GM12878 (cell line): ENCODE data around the gene ZNF407. TPM values are rescaled to one million over a fixed set of nuclear protein-coding genes. Genes with fewer than 3 reads are reported as not detected.

Experiments used
- ATAC-seq: fragments of 200-7000 bp; cut with Tn5 transposase; 3 replicates; pipeline ENCODE4 v1.9.1; 2020; ENCODE audit warnings: mild to moderate bottlenecking, moderate library complexity
- BruUV-seq: library from RNA; stranded (reverse); fragments of 400-500 nt; replicated peaks from 2 replicates; lab custom pipeline; 2021; lab: Mats Ljungman, UMichigan
- CTCF ChIA-PET: fragments of 300-600 bp; sonication (Branson Sonifier 250); formaldehyde crosslinking; extraction: SDS; loops from one replicate; lab custom pipeline; 2021; ENCODE audit warnings: inconsistent platforms; lab: Yijun Ruan, JAX
- POLR2A ChIA-PET: fragments of 350-600 bp; formaldehyde crosslinking; extraction: SDS; loops from one replicate; lab custom pipeline; 2021; ENCODE audit warnings: inconsistent platforms; lab: Charles Lee
- RAD21 ChIA-PET: fragments of 300-600 bp; sonication (Branson Sonifier 250); formaldehyde crosslinking; loops from one replicate; lab custom pipeline; 2023; ENCODE audit warnings: antibody characterized with exemption; ENCODE audit not compliant: unreplicated experiment; lab: Charles Lee
- SMC1A ChIA-PET: fragments of 300-600 bp; sonication (Branson Sonifier 250); formaldehyde crosslinking; loops from one replicate; lab custom pipeline; 2023; ENCODE audit not compliant: unreplicated experiment, uncharacterized antibody; lab: Charles Lee
- DNase-seq: peaks from one replicate; pipeline ENCODE4 v3.0.0-alpha.2; 2011; ENCODE audit warnings: low read depth, low spot score
- FAIRE-seq: peaks from 3 replicates; lab custom pipeline; 2011; peaks lifted over from hg19 to GRCh38; lab: Jason Lieb, UNC
- H2AFZ ChIP-seq: 2 replicates; pipeline ENCODE4 v1.6.0; 2011; ENCODE audit warnings: low read depth, low read length, control low read depth; ENCODE audit not compliant: control insufficient read depth
- H3K27ac ChIP-seq: 2 replicates; pipeline ENCODE4 v1.5.1; 2011; ENCODE audit warnings: control low read depth; ENCODE audit not compliant: control insufficient read depth, insufficient read depth
- H3K27me3 ChIP-seq, 2 experiments: replicated peaks in 1 of 2; 2 replicates each; pipeline versions ENCODE4 v1.6.0 to v1.6.1; 2011; ENCODE audit warnings: low read length in 1 of 2; ENCODE audit not compliant: control insufficient read depth in 2 of 2, insufficient read depth in 2 of 2
- H3K36me3 ChIP-seq, 2 experiments: 2 replicates each; pipeline ENCODE4 v1.5.1; 2011; ENCODE audit warnings: low read length in 1 of 2; ENCODE audit not compliant: control insufficient read depth in 2 of 2, insufficient read depth in 2 of 2
- H3K4me1 ChIP-seq: 2 replicates; pipeline ENCODE4 v1.6.1; 2011; ENCODE audit warnings: mild to moderate bottlenecking, low read length, moderate library complexity, mixed read lengths; ENCODE audit not compliant: control insufficient read depth, insufficient read depth
- H3K4me2 ChIP-seq: 2 replicates; pipeline ENCODE4 v1.6.0; 2011; ENCODE audit warnings: control low read depth; ENCODE audit not compliant: control insufficient read depth, insufficient read depth
- H3K4me3 ChIP-seq: fragments of 200-600 bp; sonication (generic); 2 replicates; pipeline ENCODE4 v1.5.1; 2016
- H3K79me2 ChIP-seq: 2 replicates; pipeline ENCODE4 v1.6.0; 2011; ENCODE audit warnings: low read length; ENCODE audit not compliant: control insufficient read depth, insufficient read depth
- H3K9ac ChIP-seq: 2 replicates; pipeline ENCODE4 v1.8.0; 2011; ENCODE audit warnings: low read length, control low read depth, mixed read lengths; ENCODE audit not compliant: control insufficient read depth, insufficient read depth
- H3K9me3 ChIP-seq: replicated peaks from 3 replicates; pipeline ENCODE4 v1.5.1; 2011; ENCODE audit warnings: mild to moderate bottlenecking, low read length; ENCODE audit not compliant: control insufficient read depth, insufficient read depth
- H4K20me1 ChIP-seq: 2 replicates; pipeline ENCODE4 v1.6.0; 2011; ENCODE audit not compliant: control insufficient read depth, insufficient read depth
- BMI1 ChIP-seq: fragments of 450-650 bp; IDR thresholded peaks from 2 replicates; pipeline ENCODE4 v1.6.1; 2016; ENCODE audit warnings: mild to moderate bottlenecking, moderate library complexity, borderline replicate concordance
- EED ChIP-seq: sonication (generic); IDR thresholded peaks from 2 replicates; pipeline ENCODE4 v1.6.1; 2016; ENCODE audit warnings: antibody characterized with exemption, low read depth
- HDAC2 ChIP-seq: fragments of 200-600 bp; sonication (generic); IDR thresholded peaks from 2 replicates; pipeline ENCODE4 v1.6.1; 2017
- IKZF1 ChIP-seq: fragments of 450-650 bp; conservative IDR thresholded peaks from 2 replicates; pipeline ENCODE4 v1.6.1; 2017; ENCODE audit warnings: antibody characterized with exemption, mild to moderate bottlenecking
- KDM1A ChIP-seq: fragments of 200-600 bp; sonication (generic); IDR thresholded peaks from 2 replicates; pipeline ENCODE4 v1.6.1; 2016; ENCODE audit warnings: borderline replicate concordance
- LARP7 ChIP-seq: fragments of 450-650 bp; IDR thresholded peaks from 2 replicates; pipeline ENCODE4 v1.6.1; 2017; ENCODE audit warnings: mild to moderate bottlenecking
- RFX5 ChIP-seq: IDR thresholded peaks from 2 replicates; pipeline ENCODE4 v1.6.1; 2011; ENCODE audit warnings: low read depth, low read length, improper control_type of control experiment
- SMAD1 ChIP-seq: fragments of 450-650 bp; IDR thresholded peaks from 2 replicates; pipeline ENCODE4 v1.6.1; 2018; ENCODE audit warnings: mild to moderate bottlenecking, low read depth; ENCODE audit not compliant: partially characterized antibody
- SMARCA5 ChIP-seq: fragments of 450-650 bp; IDR thresholded peaks from 2 replicates; pipeline ENCODE4 v1.6.1; 2017; ENCODE audit warnings: mild to moderate bottlenecking
- WGBS: methylation state at CpG from one replicate; pipeline ENCODE4 v1.1.6; 2016; ENCODE audit warnings: low lambda C conversion rate; ENCODE audit not compliant: insufficient replicate concordance, insufficient coverage; ENCODE audit errors: missing lambda C conversion rate; 5-methylcytosine and 5-hydroxymethylcytosine counted together
- in situ Hi-C: fragments of 300-500 bp; cut with MboI; formaldehyde crosslinking; loops from 9 replicates; pipeline ENCODE4 v1.14.3; 2018; ENCODE audit warnings: mixed read lengths
- intact Hi-C: fragments of 100-400 bp; cut with micrococcal nuclease; formaldehyde crosslinking; loops from one replicate; pipeline ENCODE4 v1.14.2; 2022; ENCODE audit not compliant: unreplicated experiment
- polyA plus RNA-seq, 11 experiments: library from polyadenylated mRNA; depleted of rRNA in 4 of 11; unstranded in 6 of 11; stranded (reverse) in 5 of 11; fragments of >200 nt; fragmentation: Nextera tagmentation in 4 of 11; fragmentation: Illumina TruSeq in 1 of 11; extraction: Ambion mirVana in 4 of 11; extraction: Trizol in 1 of 11; gene quantifications; 1 replicate in 1 of 11; 2 replicates in 10 of 11; pipeline versions ENCODE4 v1.2.1 to v1.2.3, GENCODE V29; 2011 to 2016; ENCODE audit warnings: inconsistent platforms in 2 of 11, missing spikeins in 2 of 11, low read depth in 1 of 11
- total RNA-seq, 4 experiments: library from RNA; depleted of rRNA in 3 of 4; stranded (reverse); fragments of >200 nt in 3 of 4; fragmentation: Illumina TruSeq in 1 of 4; extraction: Trizol in 1 of 4; gene quantifications; 2 replicates each; pipeline versions ENCODE4 v1.2.1 to v1.2.3, GENCODE V29; 2013 to 2021
- TF ChIP-seq, protein P1 (sequence below): fragments of 450-650 bp; IDR thresholded peaks from 2 replicates; pipeline ENCODE4 v1.6.1; 2017; ENCODE audit warnings: mild to moderate bottlenecking, low read depth, inconsistent platforms; ENCODE audit not compliant: poor library complexity, severe bottlenecking
- TF ChIP-seq, protein P2 (sequence below): IDR thresholded peaks from 2 replicates; pipeline ENCODE4 v1.6.1; 2012; ENCODE audit warnings: low read length, inconsistent platforms
- TF ChIP-seq, protein P3 (sequence below): IDR thresholded peaks from 2 replicates; pipeline ENCODE4 v1.6.1; 2011; ENCODE audit warnings: low read depth, mild to moderate bottlenecking, low read length, moderate library complexity, borderline replicate concordance; ENCODE audit errors: extremely low read depth
- TF ChIP-seq, protein P4 (sequence below): fragments of 450-650 bp; IDR thresholded peaks from 2 replicates; pipeline ENCODE4 v1.6.1; 2014; ENCODE audit warnings: mild to moderate bottlenecking
- TF ChIP-seq, protein P5 (sequence below): fragments of 450-650 bp; IDR thresholded peaks from 2 replicates; pipeline ENCODE4 v1.6.1; 2018; ENCODE audit warnings: borderline replicate concordance, mild to moderate bottlenecking; ENCODE audit not compliant: partially characterized antibody
- TF ChIP-seq, protein P6 (sequence below): IDR thresholded peaks from 2 replicates; pipeline ENCODE4 v1.6.1; 2011; ENCODE audit warnings: mild to moderate bottlenecking, low read depth, low read length, moderate library complexity; ENCODE audit not compliant: insufficient replicate concordance

The ZNF407 gene
- total and polyA plus RNA-seq, 10 of the 15 experiments (the other 5 are each of a cell fraction or from before 2014, with no cell fraction given): 0.69 to 11.6 (median 5.3) TPM

DNA sequence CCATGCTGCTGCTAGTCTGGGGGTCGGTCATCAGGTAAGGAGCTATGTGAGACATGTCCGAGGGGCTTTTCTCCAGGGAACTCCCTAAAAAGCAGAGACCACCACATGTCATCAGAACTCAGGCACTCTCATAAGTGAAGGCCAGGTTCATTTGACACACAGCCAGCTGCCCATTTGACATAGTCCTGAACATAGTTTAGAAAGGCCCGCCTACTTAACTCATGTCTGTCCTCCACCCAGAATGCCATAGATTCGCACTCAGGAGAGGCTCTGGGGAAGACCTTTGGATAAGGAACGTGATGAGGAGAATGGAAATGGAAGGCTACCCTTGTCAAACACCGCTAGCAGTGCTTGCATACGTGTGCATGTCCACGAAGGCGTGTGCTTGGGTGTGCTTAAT is 454.1 kb downstream of the ZNF407 start:
- no peak for FAIRE-seq
- no peak overlapping the region for H3K9ac ChIP-seq
- no peak for DNase-seq
- in situ Hi-C loops (no loop called here), intact Hi-C loops (no loop called here)
- no peaks in the 10 kb centered on the region for H3K36me3 ChIP-seq
- WGBS: 97% methylated on average over 9 of the region's 9 CpGs
- H3K4me2 ChIP-seq: no peak overlapping the region
- no peaks in the 10 kb centered on the region for H3K9me3 ChIP-seq
- no peaks in the 10 kb centered on the region for H3K4me1 ChIP-seq
- H3K4me3 ChIP-seq: no peak overlapping the region
- no peaks in the 10 kb centered on the region for H3K79me2 ChIP-seq
- no peak overlapping the region for H3K27ac ChIP-seq
- BruUV-seq: no TSS peak
- no peaks in the 10 kb centered on the region for H4K20me1 ChIP-seq
- SMC1A ChIA-PET: interaction anchor here (0.8 to 1.3 kb wide), 2 partner anchors 17 to 61 kb away, joined by 3 read pairs; no protein-coding TSS in a partner anchor
- POLR2A ChIA-PET: no interaction called here
- RAD21 ChIA-PET: no interaction called here
- H3K27me3 ChIP-seq: no peaks in the 10 kb centered on the region
- ATAC-seq: no peak
- H2AFZ ChIP-seq: no peak overlapping the region
- CTCF ChIA-PET: interaction anchor here (1.2 kb wide), 1 partner anchor 10 kb away, joined by 5 read pairs; no protein-coding TSS in a partner anchor
- TF ChIP-seq, protein P1, sequence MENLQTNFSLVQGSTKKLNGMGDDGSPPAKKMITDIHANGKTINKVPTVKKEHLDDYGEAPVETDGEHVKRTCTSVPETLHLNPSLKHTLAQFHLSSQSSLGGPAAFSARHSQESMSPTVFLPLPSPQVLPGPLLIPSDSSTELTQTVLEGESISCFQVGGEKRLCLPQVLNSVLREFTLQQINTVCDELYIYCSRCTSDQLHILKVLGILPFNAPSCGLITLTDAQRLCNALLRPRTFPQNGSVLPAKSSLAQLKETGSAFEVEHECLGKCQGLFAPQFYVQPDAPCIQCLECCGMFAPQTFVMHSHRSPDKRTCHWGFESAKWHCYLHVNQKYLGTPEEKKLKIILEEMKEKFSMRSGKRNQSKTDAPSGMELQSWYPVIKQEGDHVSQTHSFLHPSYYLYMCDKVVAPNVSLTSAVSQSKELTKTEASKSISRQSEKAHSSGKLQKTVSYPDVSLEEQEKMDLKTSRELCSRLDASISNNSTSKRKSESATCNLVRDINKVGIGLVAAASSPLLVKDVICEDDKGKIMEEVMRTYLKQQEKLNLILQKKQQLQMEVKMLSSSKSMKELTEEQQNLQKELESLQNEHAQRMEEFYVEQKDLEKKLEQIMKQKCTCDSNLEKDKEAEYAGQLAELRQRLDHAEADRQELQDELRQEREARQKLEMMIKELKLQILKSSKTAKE: no peak
- TF ChIP-seq BMI1: no peak
- TF ChIP-seq RFX5: no peak
- TF ChIP-seq EED: no peak
- TF ChIP-seq, protein P2, sequence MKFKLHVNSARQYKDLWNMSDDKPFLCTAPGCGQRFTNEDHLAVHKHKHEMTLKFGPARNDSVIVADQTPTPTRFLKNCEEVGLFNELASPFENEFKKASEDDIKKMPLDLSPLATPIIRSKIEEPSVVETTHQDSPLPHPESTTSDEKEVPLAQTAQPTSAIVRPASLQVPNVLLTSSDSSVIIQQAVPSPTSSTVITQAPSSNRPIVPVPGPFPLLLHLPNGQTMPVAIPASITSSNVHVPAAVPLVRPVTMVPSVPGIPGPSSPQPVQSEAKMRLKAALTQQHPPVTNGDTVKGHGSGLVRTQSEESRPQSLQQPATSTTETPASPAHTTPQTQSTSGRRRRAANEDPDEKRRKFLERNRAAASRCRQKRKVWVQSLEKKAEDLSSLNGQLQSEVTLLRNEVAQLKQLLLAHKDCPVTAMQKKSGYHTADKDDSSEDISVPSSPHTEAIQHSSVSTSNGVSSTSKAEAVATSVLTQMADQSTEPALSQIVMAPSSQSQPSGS: no peak
- TF ChIP-seq, protein P3, sequence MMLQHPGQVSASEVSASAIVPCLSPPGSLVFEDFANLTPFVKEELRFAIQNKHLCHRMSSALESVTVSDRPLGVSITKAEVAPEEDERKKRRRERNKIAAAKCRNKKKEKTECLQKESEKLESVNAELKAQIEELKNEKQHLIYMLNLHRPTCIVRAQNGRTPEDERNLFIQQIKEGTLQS: no peak
- no peak for TF ChIP-seq IKZF1
- no peak for TF ChIP-seq LARP7
- TF ChIP-seq, protein P4, sequence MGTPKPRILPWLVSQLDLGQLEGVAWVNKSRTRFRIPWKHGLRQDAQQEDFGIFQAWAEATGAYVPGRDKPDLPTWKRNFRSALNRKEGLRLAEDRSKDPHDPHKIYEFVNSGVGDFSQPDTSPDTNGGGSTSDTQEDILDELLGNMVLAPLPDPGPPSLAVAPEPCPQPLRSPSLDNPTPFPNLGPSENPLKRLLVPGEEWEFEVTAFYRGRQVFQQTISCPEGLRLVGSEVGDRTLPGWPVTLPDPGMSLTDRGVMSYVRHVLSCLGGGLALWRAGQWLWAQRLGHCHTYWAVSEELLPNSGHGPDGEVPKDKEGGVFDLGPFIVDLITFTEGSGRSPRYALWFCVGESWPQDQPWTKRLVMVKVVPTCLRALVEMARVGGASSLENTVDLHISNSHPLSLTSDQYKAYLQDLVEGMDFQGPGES: no peak
- TF ChIP-seq KDM1A: no peak
- no peak for TF ChIP-seq SMARCA5
- TF ChIP-seq HDAC2: no peak
- TF ChIP-seq, protein P5, sequence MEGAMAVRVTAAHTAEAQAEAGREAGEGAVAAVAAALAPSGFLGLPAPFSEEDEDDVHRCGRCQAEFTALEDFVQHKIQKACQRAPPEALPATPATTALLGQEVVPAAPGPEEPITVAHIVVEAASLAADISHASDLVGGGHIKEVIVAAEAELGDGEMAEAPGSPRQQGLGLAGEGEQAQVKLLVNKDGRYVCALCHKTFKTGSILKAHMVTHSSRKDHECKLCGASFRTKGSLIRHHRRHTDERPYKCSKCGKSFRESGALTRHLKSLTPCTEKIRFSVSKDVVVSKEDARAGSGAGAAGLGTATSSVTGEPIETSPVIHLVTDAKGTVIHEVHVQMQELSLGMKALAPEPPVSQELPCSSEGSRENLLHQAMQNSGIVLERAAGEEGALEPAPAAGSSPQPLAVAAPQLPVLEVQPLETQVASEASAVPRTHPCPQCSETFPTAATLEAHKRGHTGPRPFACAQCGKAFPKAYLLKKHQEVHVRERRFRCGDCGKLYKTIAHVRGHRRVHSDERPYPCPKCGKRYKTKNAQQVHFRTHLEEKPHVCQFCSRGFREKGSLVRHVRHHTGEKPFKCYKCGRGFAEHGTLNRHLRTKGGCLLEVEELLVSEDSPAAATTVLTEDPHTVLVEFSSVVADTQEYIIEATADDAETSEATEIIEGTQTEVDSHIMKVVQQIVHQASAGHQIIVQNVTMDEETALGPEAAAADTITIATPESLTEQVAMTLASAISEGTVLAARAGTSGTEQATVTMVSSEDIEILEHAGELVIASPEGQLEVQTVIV: no peak
- TF ChIP-seq, protein P6, sequence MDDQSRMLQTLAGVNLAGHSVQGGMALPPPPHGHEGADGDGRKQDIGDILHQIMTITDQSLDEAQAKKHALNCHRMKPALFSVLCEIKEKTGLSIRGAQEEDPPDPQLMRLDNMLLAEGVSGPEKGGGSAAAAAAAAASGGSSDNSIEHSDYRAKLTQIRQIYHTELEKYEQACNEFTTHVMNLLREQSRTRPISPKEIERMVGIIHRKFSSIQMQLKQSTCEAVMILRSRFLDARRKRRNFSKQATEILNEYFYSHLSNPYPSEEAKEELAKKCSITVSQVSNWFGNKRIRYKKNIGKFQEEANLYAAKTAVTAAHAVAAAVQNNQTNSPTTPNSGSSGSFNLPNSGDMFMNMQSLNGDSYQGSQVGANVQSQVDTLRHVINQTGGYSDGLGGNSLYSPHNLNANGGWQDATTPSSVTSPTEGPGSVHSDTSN: no peak
- no peak for TF ChIP-seq SMAD1
